ENCODE results near the gene LCTL. TPM values are rescaled to one million over a fixed set of nuclear protein-coding genes. Genes with fewer than 3 reads are reported as not detected.

LCTL gene, protein sequence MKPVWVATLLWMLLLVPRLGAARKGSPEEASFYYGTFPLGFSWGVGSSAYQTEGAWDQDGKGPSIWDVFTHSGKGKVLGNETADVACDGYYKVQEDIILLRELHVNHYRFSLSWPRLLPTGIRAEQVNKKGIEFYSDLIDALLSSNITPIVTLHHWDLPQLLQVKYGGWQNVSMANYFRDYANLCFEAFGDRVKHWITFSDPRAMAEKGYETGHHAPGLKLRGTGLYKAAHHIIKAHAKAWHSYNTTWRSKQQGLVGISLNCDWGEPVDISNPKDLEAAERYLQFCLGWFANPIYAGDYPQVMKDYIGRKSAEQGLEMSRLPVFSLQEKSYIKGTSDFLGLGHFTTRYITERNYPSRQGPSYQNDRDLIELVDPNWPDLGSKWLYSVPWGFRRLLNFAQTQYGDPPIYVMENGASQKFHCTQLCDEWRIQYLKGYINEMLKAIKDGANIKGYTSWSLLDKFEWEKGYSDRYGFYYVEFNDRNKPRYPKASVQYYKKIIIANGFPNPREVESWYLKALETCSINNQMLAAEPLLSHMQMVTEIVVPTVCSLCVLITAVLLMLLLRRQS
- total RNA-seq (not detected), polyA plus RNA-seq (under 1 TPM in 2 of 3 donors, not detected in 1; 0.03 to 0.16 TPM)
- long read RNA-seq, donor 1 = 0 reads
- long read RNA-seq, donor 2 = 0 reads
- long read RNA-seq, donor 3 = 0 reads
- long read RNA-seq, donor 4 = 0 reads
- long read RNA-seq, donor 5 = 0 reads
- long read RNA-seq, donor 6 = 0 reads
- long read RNA-seq, donor 7 = 0 reads
- long read RNA-seq, donor 8 = 0 reads
- long read RNA-seq, donor 9 = 0 reads
- long read RNA-seq, donor 10 = 0 reads

DNA sequence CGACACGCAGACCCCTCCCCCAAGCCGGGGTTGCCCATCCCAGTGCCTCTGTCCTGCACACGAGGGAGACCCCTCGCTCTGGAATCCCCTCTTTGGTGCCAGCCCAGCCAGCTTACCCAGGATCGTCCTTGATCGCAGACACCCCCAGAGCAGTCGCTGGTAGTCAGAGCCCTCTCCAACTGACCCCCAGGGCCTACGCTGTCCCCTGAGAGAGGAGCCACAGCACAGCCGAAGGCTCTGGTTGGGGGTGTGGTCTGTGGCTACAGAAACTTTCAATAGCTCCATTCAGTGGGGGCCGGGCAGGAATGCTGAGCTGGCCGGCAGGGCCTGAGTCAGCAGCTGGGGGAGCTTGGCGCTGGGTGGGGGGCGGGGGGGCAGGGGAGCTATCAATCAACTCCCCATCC is at the start of gene LCTL:
Gene LCTL (minus strand): TSS at position 258 of the 404 bp plus-strand sequence. CDS start 633 bp downstream, outside the sequence.
- WGBS, 4 donors = 56 to 63% (median 62%) methylated on average over 10 to 14 of the region's 14 CpGs
- TF ChIP-seq, protein P1, sequence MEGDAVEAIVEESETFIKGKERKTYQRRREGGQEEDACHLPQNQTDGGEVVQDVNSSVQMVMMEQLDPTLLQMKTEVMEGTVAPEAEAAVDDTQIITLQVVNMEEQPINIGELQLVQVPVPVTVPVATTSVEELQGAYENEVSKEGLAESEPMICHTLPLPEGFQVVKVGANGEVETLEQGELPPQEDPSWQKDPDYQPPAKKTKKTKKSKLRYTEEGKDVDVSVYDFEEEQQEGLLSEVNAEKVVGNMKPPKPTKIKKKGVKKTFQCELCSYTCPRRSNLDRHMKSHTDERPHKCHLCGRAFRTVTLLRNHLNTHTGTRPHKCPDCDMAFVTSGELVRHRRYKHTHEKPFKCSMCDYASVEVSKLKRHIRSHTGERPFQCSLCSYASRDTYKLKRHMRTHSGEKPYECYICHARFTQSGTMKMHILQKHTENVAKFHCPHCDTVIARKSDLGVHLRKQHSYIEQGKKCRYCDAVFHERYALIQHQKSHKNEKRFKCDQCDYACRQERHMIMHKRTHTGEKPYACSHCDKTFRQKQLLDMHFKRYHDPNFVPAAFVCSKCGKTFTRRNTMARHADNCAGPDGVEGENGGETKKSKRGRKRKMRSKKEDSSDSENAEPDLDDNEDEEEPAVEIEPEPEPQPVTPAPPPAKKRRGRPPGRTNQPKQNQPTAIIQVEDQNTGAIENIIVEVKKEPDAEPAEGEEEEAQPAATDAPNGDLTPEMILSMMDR (IDR thresholded peaks at IDR 0.05) = no peak
- TF ChIP-seq POLR2A (IDR thresholded peaks at IDR 0.05) = no peak
- Histone ChIP-seq H3K27me3 (no peaks in the 10 kb centered on the region), H3K4me3 (no peak within 1 kb of the TSS), H3K4me1 (replicated peaks in 1 of 2) (peaks cover 0 to 3% of the 10 kb centered on the region in 2 donors), H3K36me3 (replicated peaks in 1 of 2) (no peaks in the 10 kb centered on the region), H3K27ac (no peak within 1 kb of the TSS), H3K9me3 (replicated peaks in 1 of 3) (no peaks in the 10 kb centered on the region)
- peak in 1 of 7 donors; percentile 23 for DNase-seq
- intact Hi-C loops (cut with DNase I) = no loop called here

DNA sequence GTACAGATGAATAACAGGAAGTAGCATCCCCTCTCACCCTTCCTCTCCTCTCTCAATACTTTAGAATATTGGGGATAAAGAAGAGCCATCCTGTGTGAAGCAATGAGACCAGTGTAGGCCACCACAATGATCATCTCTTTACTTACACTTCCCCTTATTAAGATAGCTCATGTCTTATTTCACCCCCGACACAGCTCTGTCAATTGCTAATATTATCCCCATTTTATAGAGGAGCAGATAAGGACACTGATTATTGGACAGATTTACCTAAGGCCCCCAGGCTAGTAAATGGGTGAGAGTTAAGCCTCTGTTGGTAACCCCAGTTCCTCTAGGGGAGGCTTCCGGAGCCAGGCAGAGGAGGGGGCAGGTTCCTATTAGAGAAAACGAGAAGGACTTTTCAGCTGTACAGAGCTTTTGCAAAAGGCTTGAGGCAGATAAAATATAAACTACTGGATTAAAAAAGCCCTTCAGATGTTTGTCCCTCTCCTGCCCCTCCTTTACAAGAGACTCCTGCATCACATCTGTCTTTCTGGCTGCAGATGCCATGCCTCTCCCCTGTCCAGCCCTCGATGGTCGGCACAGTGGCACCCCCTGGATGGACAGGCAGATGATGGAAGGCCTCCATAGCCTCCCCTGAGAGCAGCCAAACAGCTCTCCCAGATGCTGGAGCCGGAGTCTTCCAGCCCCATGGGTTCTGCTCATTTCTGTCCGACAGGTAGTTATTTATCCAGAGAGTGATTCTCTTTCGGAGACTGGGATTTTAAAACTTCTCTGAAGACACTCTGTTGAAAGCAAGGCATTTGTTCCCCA is 49.4 kb upstream of the LCTL start:
- TF ChIP-seq, protein P1 (IDR thresholded peaks at IDR 0.05) = no peak
- no peak for TF ChIP-seq POLR2A (IDR thresholded peaks at IDR 0.05)
- H3K36me3 ChIP-seq (replicated peaks in 1 of 2) = no peaks in the 10 kb centered on the region
- DNase-seq = no peak
- H3K27me3 ChIP-seq = no peaks in the 10 kb centered on the region
- H3K4me3 ChIP-seq = no peak overlapping the region
- H3K9me3 ChIP-seq (replicated peaks in 1 of 3) = no peaks in the 10 kb centered on the region
- 58 to 74% (median 69%) methylated on average over 8 of the region's 8 CpGs for WGBS, 4 donors
- H3K27ac ChIP-seq = peak overlapping the region in 1 of 5 donors; percentile 46
- intact Hi-C loops (cut with DNase I) = loop anchor here (5.0 kb wide), 2 partner anchors 82 to 237 kb away; no protein-coding TSS in a partner anchor
- H3K4me1 ChIP-seq (replicated peaks in 1 of 2) = peaks cover 0 to 8% of the 10 kb centered on the region in 2 donors

DNA sequence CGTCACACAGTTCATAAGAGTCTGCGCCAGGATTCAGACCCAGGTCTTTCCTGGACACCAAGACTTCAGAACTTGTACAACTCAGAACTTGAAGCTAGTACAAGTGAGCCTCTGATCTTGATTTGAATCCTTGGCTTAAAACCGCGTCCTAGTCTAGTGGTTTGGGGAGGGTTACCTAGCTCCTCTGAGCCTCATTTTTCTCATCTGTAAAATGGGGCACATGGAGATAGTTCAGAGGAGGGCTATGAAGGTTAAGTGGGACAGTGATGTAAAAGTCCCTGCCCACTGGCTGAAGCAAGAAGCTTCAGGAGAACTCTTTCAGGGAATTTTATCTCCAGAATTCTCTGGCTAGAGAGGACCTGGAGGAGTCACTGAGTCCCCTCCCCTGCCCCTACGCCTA is 48.7 kb upstream of the LCTL start:
- H3K27me3 ChIP-seq = no peaks in the 10 kb centered on the region
- no peak for DNase-seq
- H3K4me1 ChIP-seq (replicated peaks in 1 of 2) = peaks cover 0 to 8% of the 10 kb centered on the region in 2 donors
- 91 to 96% (median 92%) methylated on average over 5 of the region's 5 CpGs for WGBS, 4 donors
- H3K27ac ChIP-seq = no peak overlapping the region
- intact Hi-C loops (cut with DNase I) = loop anchor here in 1 of 2 donors (5.0 kb wide), 1 partner anchor 238 kb away; no protein-coding TSS in a partner anchor
- H3K36me3 ChIP-seq (replicated peaks in 1 of 2) = no peaks in the 10 kb centered on the region
- H3K4me3 ChIP-seq = no peak overlapping the region
- TF ChIP-seq POLR2A (IDR thresholded peaks at IDR 0.05) = no peak
- TF ChIP-seq, protein P1 (IDR thresholded peaks at IDR 0.05) = no peak
- no peaks in the 10 kb centered on the region for H3K9me3 ChIP-seq (replicated peaks in 1 of 3)
